GM10266 (cell line): ENCODE results near the gene GAREM1.

Experiments
- DNase-seq: peaks from one replicate; pipeline ENCODE4 v3.0.0; 2012; ENCODE audit errors: extremely low spot score
- CTCF ChIP-seq: IDR thresholded peaks from 2 replicates; pipeline ENCODE4 v1.5.1; 2012; ENCODE audit warnings: mild to moderate bottlenecking, low read depth; ENCODE audit not compliant: control insufficient read depth, insufficient read depth; ENCODE audit errors: missing control alignments

GAREM1 gene

GRCh38 chr18:32286749-32287148 lies 183.9 kb downstream of the GAREM1 start:
- DNase-seq = no peak
- TF ChIP-seq CTCF = no peak

- no peak for TF ChIP-seq CTCF
- DNase-seq = no peak
Observed at GRCh38 chr18:32284284-32284683, 186.4 kb downstream of the GAREM1 start.

- no peak for TF ChIP-seq CTCF
- no peak for DNase-seq
Observed at GRCh38 chr18:32280911-32281310, 189.8 kb downstream of the GAREM1 start.

- no peak for DNase-seq
- TF ChIP-seq CTCF = no peak
Observed at GRCh38 chr18:32280188-32280783, 190.4 kb downstream of the GAREM1 start.

GRCh38 chr18:32278177-32278799 lies 192.4 kb downstream of the GAREM1 start:
- DNase-seq = no peak

GRCh38 chr18:32277549-32277948 lies 193.1 kb downstream of the GAREM1 start:
- TF ChIP-seq CTCF = no peak

More at GRCh38 chr18:32278177-32278799, 192.4 kb downstream of the GAREM1 start:
- no peak for TF ChIP-seq CTCF

GRCh38 chr18:32276906-32277305 lies 193.8 kb downstream of the GAREM1 start:
- TF ChIP-seq CTCF = no peak
- DNase-seq = no peak

More at GRCh38 chr18:32277549-32277948, 193.1 kb downstream of the GAREM1 start:
- no peak for DNase-seq
